ENCODE data around the gene OR11A1. TPM values are rescaled to one million over a fixed set of nuclear protein-coding genes. Genes with fewer than 3 reads are reported as not detected.

OR11A1 gene
- total and polyA plus RNA-seq, 3 experiments from 2014 or later: not detected

GRCh38 chr6:29414588-29414987, 42.3 kb downstream of the OR11A1 start, which contains the start of gene OR12D1:
Gene OR12D1 (plus strand): TSS chr6:29414928.
- ChIA-PET POLR2A (no interaction called here), CTCF (no interaction called here)
- Histone ChIP-seq H3K4me1 (ENCODE audit: insufficient read depth, low read length) (no peaks in the 10 kb centered on the region), H3K4me3 (ENCODE audit: low read length) (no peak within 1 kb of the TSS), H3K9me3 (ENCODE audit: low read length) (no peaks in the 10 kb centered on the region), H3K36me3 (ENCODE audit: insufficient read depth, low read length) (no peaks in the 10 kb centered on the region), H3K27ac (ENCODE audit: low read depth, low read length) (no peak within 1 kb of the TSS), H3K27me3 (ENCODE audit: insufficient read depth, low read length, poor library complexity, severe bottlenecking) (no peaks in the 10 kb centered on the region)
- no peak within 1 kb of the TSS for H3K4me3 Mint-ChIP-seq
- H3K27me3 Mint-ChIP-seq: peaks cover 11 to 75% of the 10 kb centered on the region in 2 donors
- peaks cover 0 to 20% (median 8%) of the 10 kb centered on the region in 5 donors for H3K9me3 Mint-ChIP-seq
- no peak for DNase-seq
- H3K4me1 Mint-ChIP-seq: no peaks in the 10 kb centered on the region
- H3K27ac Mint-ChIP-seq: no peak within 1 kb of the TSS
- H3K36me3 Mint-ChIP-seq: no peaks in the 10 kb centered on the region

GRCh38 chr6:29403801-29404200, 53.1 kb downstream of the OR11A1 start:
- Mint-ChIP-seq H3K36me3 (no peaks in the 10 kb centered on the region), H3K4me3 (no peak overlapping the region), H3K27me3 (peaks cover 19 to 72% of the 10 kb centered on the region in 2 donors), H3K4me1 (no peaks in the 10 kb centered on the region), H3K27ac (no peak overlapping the region), H3K9me3 (peaks cover 0 to 16% (median 3%) of the 10 kb centered on the region in 5 donors)
- Histone ChIP-seq H3K4me1 (ENCODE audit: insufficient read depth, low read length) (no peaks in the 10 kb centered on the region), H3K36me3 (ENCODE audit: insufficient read depth, low read length) (no peaks in the 10 kb centered on the region), H3K27ac (ENCODE audit: low read depth, low read length) (no peak overlapping the region), H3K27me3 (ENCODE audit: insufficient read depth, low read length, poor library complexity, severe bottlenecking) (no peaks in the 10 kb centered on the region), H3K9me3 (ENCODE audit: low read length) (no peaks in the 10 kb centered on the region), H3K4me3 (ENCODE audit: low read length) (no peak overlapping the region)
- ChIA-PET POLR2A (no interaction called here), CTCF (no interaction called here)
- no peak for DNase-seq

- ChIA-PET CTCF (no interaction called here), POLR2A (no interaction called here)
- H3K4me3 ChIP-seq (ENCODE audit: low read length): no peak overlapping the region
- H3K9me3 ChIP-seq (ENCODE audit: low read length): no peaks in the 10 kb centered on the region
- Mint-ChIP-seq H3K4me1 (no peaks in the 10 kb centered on the region), H3K9me3 (peaks cover 0 to 3% (median 0%) of the 10 kb centered on the region in 5 donors), H3K27ac (no peak overlapping the region), H3K27me3 (peaks cover 16 to 68% of the 10 kb centered on the region in 2 donors), H3K36me3 (no peaks in the 10 kb centered on the region), H3K4me3 (no peak overlapping the region)
- no peaks in the 10 kb centered on the region for H3K4me1 ChIP-seq (ENCODE audit: insufficient read depth, low read length)
- no peaks in the 10 kb centered on the region for H3K27me3 ChIP-seq (ENCODE audit: insufficient read depth, low read length, poor library complexity, severe bottlenecking)
- DNase-seq: no peak
- H3K36me3 ChIP-seq (ENCODE audit: insufficient read depth, low read length): no peaks in the 10 kb centered on the region
- H3K27ac ChIP-seq (ENCODE audit: low read depth, low read length): no peak overlapping the region
Measured at GRCh38 chr6:29399525-29399924, 57.3 kb downstream of the OR11A1 start.

GRCh38 chr6:29395331-29395730, 61.5 kb downstream of the OR11A1 start, which contains the start of gene OR12D2:
Gene OR12D2 (plus strand): TSS chr6:29395631. CDS start chr6:29396700, 1,069 bp downstream.
- Mint-ChIP-seq H3K4me3 (no peak within 1 kb of the TSS), H3K27me3 (peaks cover 13 to 54% of the 10 kb centered on the region in 2 donors), H3K36me3 (peaks cover 0 to 1% (median 0%) of the 10 kb centered on the region in 3 donors), H3K4me1 (no peaks in the 10 kb centered on the region), H3K27ac (no peak within 1 kb of the TSS), H3K9me3 (peaks cover 0 to 3% (median 0%) of the 10 kb centered on the region in 5 donors)
- H3K36me3 ChIP-seq (ENCODE audit: insufficient read depth, low read length): no peaks in the 10 kb centered on the region
- no peak within 1 kb of the TSS for H3K27ac ChIP-seq (ENCODE audit: low read depth, low read length)
- H3K27me3 ChIP-seq (ENCODE audit: insufficient read depth, low read length, poor library complexity, severe bottlenecking): no peaks in the 10 kb centered on the region
- no peaks in the 10 kb centered on the region for H3K4me1 ChIP-seq (ENCODE audit: insufficient read depth, low read length)
- DNase-seq: no peak
- POLR2A ChIA-PET: no interaction called here
- H3K4me3 ChIP-seq (ENCODE audit: low read length): no peak within 1 kb of the TSS
- CTCF ChIA-PET: no interaction called here
- H3K9me3 ChIP-seq (ENCODE audit: low read length): no peaks in the 10 kb centered on the region

- Histone ChIP-seq H3K36me3 (ENCODE audit: insufficient read depth, low read length) (no peaks in the 10 kb centered on the region), H3K27ac (ENCODE audit: low read depth, low read length) (no peak overlapping the region), H3K9me3 (ENCODE audit: low read length) (no peaks in the 10 kb centered on the region), H3K27me3 (ENCODE audit: insufficient read depth, low read length, poor library complexity, severe bottlenecking) (peaks cover 3% of the 10 kb centered on the region), H3K4me3 (ENCODE audit: low read length) (no peak overlapping the region), H3K4me1 (ENCODE audit: insufficient read depth, low read length) (no peaks in the 10 kb centered on the region)
- Mint-ChIP-seq H3K36me3 (peaks cover 0 to 1% (median 0%) of the 10 kb centered on the region in 3 donors), H3K27ac (no peak overlapping the region), H3K4me1 (no peaks in the 10 kb centered on the region), H3K27me3 (peaks cover 16 to 42% of the 10 kb centered on the region in 2 donors), H3K9me3 (peaks cover 0 to 2% (median 0%) of the 10 kb centered on the region in 5 donors), H3K4me3 (no peak overlapping the region)
- POLR2A ChIA-PET: no interaction called here
- CTCF ChIA-PET: no interaction called here
- no peak for DNase-seq
Measured at GRCh38 chr6:29388533-29388932, 68.3 kb downstream of the OR11A1 start.

GRCh38 chr6:29376003-29376402, 80.9 kb downstream of the OR11A1 start:
- no peak overlapping the region for H3K4me3 Mint-ChIP-seq
- H3K27ac ChIP-seq (ENCODE audit: low read depth, low read length): no peak overlapping the region
- ChIA-PET CTCF (no interaction called here), POLR2A (no interaction called here)
- no peak for DNase-seq
- H3K4me3 ChIP-seq (ENCODE audit: low read length): no peak overlapping the region
- no peaks in the 10 kb centered on the region for H3K36me3 Mint-ChIP-seq
- H3K27me3 ChIP-seq (ENCODE audit: insufficient read depth, low read length, poor library complexity, severe bottlenecking): peaks cover 3% of the 10 kb centered on the region
- no peaks in the 10 kb centered on the region for H3K9me3 ChIP-seq (ENCODE audit: low read length)
- H3K4me1 ChIP-seq (ENCODE audit: insufficient read depth, low read length): no peaks in the 10 kb centered on the region
- H3K9me3 Mint-ChIP-seq: no peaks in the 10 kb centered on the region
- H3K27ac Mint-ChIP-seq: no peak overlapping the region
- peaks cover 20 to 47% of the 10 kb centered on the region in 2 donors for H3K27me3 Mint-ChIP-seq
- no peaks in the 10 kb centered on the region for H3K36me3 ChIP-seq (ENCODE audit: insufficient read depth, low read length)
- H3K4me1 Mint-ChIP-seq: no peaks in the 10 kb centered on the region

Other genes with a start within 250 kb of the OR11A1 start
- gene OR14J1, start 155.4 kb downstream of the OR11A1 start, total RNA-seq: not detected
- not detected for gene OR14J1, start 155.4 kb downstream of the OR11A1 start, polyA plus RNA-seq
- not detected for gene OR5V1, start 88.2 kb downstream of the OR11A1 start, total RNA-seq
- gene OR5V1, start 88.2 kb downstream of the OR11A1 start, polyA plus RNA-seq: not detected
- gene OR12D3, start 81.8 kb downstream of the OR11A1 start, total RNA-seq: not detected
- gene OR12D3, start 81.8 kb downstream of the OR11A1 start, polyA plus RNA-seq: not detected
- gene OR12D2, start 61.4 kb downstream of the OR11A1 start, total RNA-seq: not detected
- not detected for gene OR12D2, start 61.4 kb downstream of the OR11A1 start, polyA plus RNA-seq
- not detected for gene OR12D1, start 42.1 kb downstream of the OR11A1 start, total RNA-seq
- not detected for gene OR12D1, start 42.1 kb downstream of the OR11A1 start, polyA plus RNA-seq
- gene OR10C1, start 17.8 kb downstream of the OR11A1 start, total RNA-seq: not detected
- not detected for gene OR10C1, start 17.8 kb downstream of the OR11A1 start, polyA plus RNA-seq
- not detected for gene OR2H1, start 84 bp upstream of the OR11A1 start, total RNA-seq
- gene OR2H1, start 84 bp upstream of the OR11A1 start, polyA plus RNA-seq: not detected
- gene MAS1L, start 30.9 kb upstream of the OR11A1 start, total RNA-seq: not detected
- gene MAS1L, start 30.9 kb upstream of the OR11A1 start, polyA plus RNA-seq: not detected
- gene UBD, start 102.7 kb upstream of the OR11A1 start, total RNA-seq: 1 to 10 TPM; 2.5 to 2.6 TPM
- gene UBD, start 102.7 kb upstream of the OR11A1 start, polyA plus RNA-seq: not detected
- not detected for gene OR2H2, start 128.1 kb upstream of the OR11A1 start, total RNA-seq
- gene OR2H2, start 128.1 kb upstream of the OR11A1 start, polyA plus RNA-seq: not detected
- gene GABBR1, start 176.1 kb upstream of the OR11A1 start, total RNA-seq: 1 to 10 TPM; 8.3 to 8.8 TPM
- gene GABBR1, start 176.1 kb upstream of the OR11A1 start, polyA plus RNA-seq: 0.45 TPM
- not detected for gene MOG, start 200.0 kb upstream of the OR11A1 start, total RNA-seq
- not detected for gene MOG, start 200.0 kb upstream of the OR11A1 start, polyA plus RNA-seq
- gene ZFP57, start 224.1 kb upstream of the OR11A1 start, total RNA-seq: 1 to 10 TPM; 9.0 to 9.2 TPM
- gene ZFP57, start 224.1 kb upstream of the OR11A1 start, polyA plus RNA-seq: 2.2 TPM

Measured in CD8-positive, alpha-beta memory T cell (primary cell).